NCI-H2107 treated with DMSO at 0.1 percent for 48 hours (cell line): ENCODE results near the gene CCL28.
A peak's percentile ranks its signal among the peaks of the same experiment; 100 is the strongest.
"Not testable (repeated sequence)": the region's sequence is repeated elsewhere in the genome, so short reads cannot be mapped to it uniquely, and the experiment has no call there.

ENCODE experiments used
- DNase-seq: peaks from one replicate; lab custom pipeline; 2025; ENCODE audit not compliant: unreplicated experiment; lab: John Stamatoyannopoulos, UW

Gene CCL28, protein sequence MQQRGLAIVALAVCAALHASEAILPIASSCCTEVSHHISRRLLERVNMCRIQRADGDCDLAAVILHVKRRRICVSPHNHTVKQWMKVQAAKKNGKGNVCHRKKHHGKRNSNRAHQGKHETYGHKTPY

DNA sequence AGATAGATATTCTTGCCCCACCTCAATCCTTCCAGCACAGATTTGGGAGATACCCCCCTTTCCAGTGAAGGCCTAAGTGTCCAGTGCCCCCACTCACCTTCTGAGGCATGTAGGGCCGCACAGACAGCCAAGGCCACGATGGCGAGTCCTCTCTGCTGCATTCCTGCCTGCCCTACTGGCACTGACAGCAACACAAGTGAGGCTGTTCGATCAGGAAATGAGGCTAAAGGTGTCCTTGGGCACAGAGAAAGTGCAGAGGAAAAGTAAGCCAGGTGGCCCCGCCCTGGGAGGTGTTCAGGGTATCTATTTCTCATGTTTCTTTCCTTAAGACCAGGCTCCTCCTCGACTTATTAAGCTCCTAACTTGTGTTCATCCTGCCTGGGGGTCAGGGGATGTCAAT, at the start of gene CCL28:
CCL28 (minus strand) TSS at position 236 of the 400 bp plus-strand sequence; CDS start at position 161, 75 bp downstream.
- peak; percentile 89 for DNase-seq

- no peak for DNase-seq
Measured at GRCh38 chr5:43461066-43461465, 48.9 kb upstream of the CCL28 start.

GRCh38 chr5:43456556-43456955, 44.4 kb upstream of the CCL28 start:
- DNase-seq = no peak

- DNase-seq = not testable (repeated sequence)
Measured at GRCh38 chr5:43441575-43441974, 29.4 kb upstream of the CCL28 start.

- DNase-seq = no peak
Measured at GRCh38 chr5:43437062-43437660, 25.0 kb upstream of the CCL28 start.

DNA sequence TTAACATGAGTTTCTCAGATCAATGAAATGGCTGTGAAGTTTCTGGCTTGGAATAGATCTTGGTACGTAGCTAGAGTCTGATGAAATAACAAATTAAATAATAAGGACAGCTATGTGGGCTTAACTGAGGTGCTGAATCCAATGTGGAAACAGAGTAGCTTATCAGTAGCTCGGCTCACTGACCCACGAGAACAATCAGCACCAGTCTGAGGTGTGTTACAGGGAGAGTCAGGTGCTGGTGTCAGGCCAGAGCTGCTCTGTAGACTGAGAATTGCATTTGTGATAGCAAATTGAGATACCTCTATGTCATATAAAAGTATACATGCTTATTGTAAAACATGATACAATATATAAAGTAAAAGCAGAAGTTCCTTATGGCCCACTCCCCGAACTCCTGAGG, 21.2 kb upstream of the CCL28 start:
- DNase-seq = no peak

GRCh38 chr5:43432486-43433375, 20.5 kb upstream of the CCL28 start:
- DNase-seq = peak; percentile 77

- no peak for DNase-seq
Measured at GRCh38 chr5:43429706-43430105, 17.5 kb upstream of the CCL28 start.

DNA sequence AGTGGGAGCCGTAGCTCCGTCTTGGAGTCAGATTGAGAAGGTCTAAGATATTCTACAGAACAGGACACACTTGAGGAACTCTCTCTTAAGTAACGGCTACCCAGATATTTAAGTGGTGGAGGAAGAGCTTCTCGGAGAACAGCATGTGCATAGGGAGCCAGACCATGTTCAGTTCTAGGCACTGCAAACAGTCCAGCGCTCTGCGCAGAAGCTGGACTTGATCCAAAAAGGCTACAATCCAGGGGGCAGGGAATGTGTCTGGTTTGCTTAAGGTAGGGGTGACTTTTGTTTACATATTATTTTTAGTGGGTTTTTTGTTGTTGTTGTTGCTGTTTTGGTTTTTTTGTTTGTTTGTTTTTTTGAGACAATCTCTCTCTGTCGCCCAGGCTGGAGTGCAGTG, 16.8 kb upstream of the CCL28 start:
- DNase-seq = no peak

GRCh38 chr5:43427306-43427705, 15.1 kb upstream of the CCL28 start:
- no peak for DNase-seq

- DNase-seq = no peak
Measured at GRCh38 chr5:43425983-43426382, 13.8 kb upstream of the CCL28 start.

DNA sequence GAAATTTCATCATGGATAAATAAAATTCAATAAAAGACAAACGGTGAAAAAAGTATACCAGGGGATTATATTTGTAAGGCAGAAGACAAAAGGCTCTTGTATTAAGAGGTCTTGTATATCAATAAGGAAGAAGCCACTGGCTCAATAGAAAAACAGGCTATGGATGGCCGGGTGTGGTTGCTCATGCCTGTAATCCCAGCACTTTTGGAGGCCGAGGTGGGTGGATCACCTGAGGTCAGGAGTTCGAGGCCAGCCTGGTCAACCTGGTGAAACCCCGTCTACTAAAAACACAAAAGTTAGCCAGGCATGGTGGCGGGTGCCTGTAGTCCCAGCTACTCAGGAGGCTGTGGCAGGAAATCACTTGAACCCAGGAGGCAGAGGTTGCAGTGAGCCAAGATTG, 10.9 kb upstream of the CCL28 start:
- not testable (repeated sequence) for DNase-seq

GRCh38 chr5:43422143-43422542, 10.0 kb upstream of the CCL28 start:
- DNase-seq = peak; percentile 84

DNA sequence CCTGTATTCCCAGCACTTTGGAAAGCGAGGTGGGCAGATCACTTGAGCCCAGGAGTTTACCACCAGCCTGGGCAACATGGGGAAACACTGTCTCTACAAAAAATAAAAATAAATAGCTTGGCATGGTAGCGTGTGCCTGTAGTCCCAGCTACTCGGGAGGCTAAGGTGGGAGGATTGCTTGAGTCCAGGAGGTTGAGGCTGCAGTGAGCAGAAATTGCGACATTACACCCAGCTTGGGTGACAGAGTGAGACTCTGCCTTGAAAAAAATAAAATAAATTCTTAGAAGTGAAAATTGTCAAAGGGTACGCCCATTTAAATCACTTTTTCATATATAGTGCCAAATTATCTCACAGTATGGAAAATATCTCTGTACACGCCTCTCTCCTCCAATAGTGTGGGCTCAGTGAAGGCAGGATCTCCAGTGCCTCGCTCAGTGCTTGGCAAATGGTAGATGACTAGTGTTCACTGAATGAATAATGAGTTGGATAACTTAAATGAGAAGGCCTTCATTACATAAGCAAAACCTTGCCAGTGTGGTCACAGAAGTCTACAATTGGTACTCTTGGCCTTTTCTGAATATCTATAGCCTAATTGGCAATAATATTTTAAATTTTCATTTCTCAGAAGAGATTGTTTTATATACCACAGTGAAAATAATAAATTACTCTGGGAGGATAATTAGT, 9.4 kb upstream of the CCL28 start:
- no peak for DNase-seq

DNA sequence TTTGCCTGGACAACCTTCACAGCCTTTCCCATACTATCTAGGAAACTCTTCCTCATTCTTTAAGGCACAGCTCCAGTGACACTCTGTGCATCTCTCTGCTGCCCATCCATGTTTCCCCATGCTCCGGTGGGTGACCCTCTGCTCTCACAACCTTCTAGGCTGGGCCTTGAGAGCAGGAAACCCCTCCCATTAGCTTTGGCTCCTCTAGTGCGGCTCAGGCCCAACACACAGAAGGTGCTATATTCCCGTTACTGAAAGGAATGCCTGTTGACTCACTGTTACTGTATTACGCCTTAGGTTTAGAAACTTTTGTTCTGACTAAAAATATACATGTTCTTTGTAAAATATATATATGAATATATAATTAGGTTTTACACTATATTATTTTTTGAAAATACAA, 8.1 kb upstream of the CCL28 start:
- no peak for DNase-seq

DNA sequence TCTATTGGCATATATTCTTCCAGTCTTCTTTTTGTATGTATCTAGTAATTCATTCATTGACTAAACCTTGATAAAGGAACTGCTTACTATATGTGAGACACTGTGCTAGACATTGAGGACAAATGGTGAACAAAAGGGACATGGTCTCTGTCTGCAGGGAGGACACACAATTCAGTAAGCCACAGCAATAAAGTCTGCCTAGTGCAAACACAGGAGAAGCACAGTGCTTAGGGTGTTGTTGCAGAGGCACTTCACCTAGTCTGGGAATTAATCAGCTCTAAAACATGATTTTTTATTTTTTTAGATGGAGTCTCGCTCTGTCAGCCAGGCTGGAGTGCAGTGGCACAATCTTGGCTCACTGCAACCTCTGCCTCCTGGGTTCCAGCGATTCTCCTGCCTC, 6.4 kb upstream of the CCL28 start:
- no peak for DNase-seq

GRCh38 chr5:43416803-43417394, 4.7 kb upstream of the CCL28 start:
- DNase-seq = peak; percentile 83

GRCh38 chr5:43415935-43416802, 4.0 kb upstream of the CCL28 start:
- peak; percentile 96 for DNase-seq

DNA sequence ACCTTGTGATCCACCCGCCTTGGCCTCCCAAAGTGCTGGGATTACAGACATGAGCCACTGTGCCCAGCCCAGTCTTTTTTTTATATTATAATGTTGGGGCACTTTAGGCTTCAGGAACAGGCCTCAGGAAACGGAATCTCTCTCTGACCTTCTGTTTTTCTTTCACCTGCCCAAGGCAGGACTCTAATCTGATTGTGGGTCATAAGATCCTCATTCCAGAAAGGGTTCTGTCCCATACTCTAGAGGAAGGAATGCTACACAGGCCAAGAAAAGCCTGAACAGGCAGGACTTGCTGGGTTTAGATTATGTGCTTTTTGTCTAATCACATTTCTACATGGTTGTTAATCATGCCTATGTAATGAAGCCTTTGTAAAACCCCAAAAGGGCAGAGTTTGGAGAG, 1.8 kb upstream of the CCL28 start:
- DNase-seq = no peak

- DNase-seq = peak; percentile 100
Measured at GRCh38 chr5:43412644-43413043, 453 bp upstream of the CCL28 start.
